Astrocyte (in vitro differentiated cells and primary cell): Measurements from ENCODE around the gene MIOX.

Source experiments
- CTCF ChIP-seq: IDR thresholded peaks from 2 replicates; pipeline ENCODE4 v1.5.1; 2011; ENCODE audit warnings: low read depth, mild to moderate bottlenecking, inconsistent platforms, low read length, moderate library complexity; ENCODE audit not compliant: insufficient read depth
- EZH2 ChIP-seq: IDR thresholded peaks from 2 replicates; pipeline ENCODE4 v1.6.1; 2012; ENCODE audit warnings: mild to moderate bottlenecking, low read length, inconsistent platforms; ENCODE audit not compliant: insufficient read depth

GRCh38 chr22:50471962-50472361 is 14.7 kb upstream of the MIOX start:
- TF ChIP-seq CTCF (no peak), EZH2 (no peak)
